ENCODE measurements around the gene AHCYL2.
"Not testable (repeated sequence)": the region's sequence is repeated elsewhere in the genome, so short reads cannot be mapped to it uniquely, and the experiment has no call there.

AHCYL2 gene

GRCh38 chr7:129387537-129387936 is 162.7 kb downstream of the AHCYL2 start:
- DNase-seq = no peak

- DNase-seq = no peak
Observed at GRCh38 chr7:129388333-129389098, 163.7 kb downstream of the AHCYL2 start.

DNA sequence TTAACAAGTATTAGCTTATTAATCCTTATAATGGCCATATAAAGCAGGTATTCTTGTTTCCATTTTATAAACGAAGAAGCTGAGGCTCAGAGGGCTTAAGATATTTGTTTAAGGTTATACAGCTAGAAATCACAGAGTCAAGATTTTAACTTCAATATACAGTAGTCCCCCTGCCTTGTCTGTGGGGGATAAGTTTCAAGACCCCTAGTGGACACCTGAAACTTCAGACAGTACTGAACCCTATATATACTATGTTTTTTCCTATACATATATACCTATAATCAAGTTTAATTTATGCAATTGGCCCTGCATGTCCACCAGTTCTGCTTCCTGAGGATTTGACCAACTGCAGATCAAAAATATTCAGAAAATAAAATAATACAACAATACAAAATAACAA is 165.0 kb downstream of the AHCYL2 start:
- DNase-seq = no peak

DNA sequence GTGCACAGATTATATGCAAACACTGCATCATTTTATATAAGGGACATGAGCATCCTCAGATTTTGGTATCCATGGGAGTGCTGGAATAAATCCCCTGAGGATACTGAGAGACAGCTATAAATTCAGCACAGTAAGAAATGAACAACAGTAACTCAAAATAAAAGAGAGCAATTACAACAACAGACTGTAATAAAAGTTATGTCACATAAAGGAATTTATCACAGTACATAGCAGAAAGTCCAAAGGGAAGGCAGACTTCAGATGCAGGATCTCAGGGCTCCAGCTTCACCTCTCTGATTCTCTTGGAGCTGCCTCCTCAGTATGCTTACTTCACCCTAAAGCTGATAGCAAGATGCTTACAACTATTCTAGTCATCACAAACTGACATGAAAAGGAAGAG is 165.5 kb downstream of the AHCYL2 start:
- no peak for DNase-seq

GRCh38 chr7:129391546-129392171 is 166.8 kb downstream of the AHCYL2 start:
- DNase-seq = no peak

DNA sequence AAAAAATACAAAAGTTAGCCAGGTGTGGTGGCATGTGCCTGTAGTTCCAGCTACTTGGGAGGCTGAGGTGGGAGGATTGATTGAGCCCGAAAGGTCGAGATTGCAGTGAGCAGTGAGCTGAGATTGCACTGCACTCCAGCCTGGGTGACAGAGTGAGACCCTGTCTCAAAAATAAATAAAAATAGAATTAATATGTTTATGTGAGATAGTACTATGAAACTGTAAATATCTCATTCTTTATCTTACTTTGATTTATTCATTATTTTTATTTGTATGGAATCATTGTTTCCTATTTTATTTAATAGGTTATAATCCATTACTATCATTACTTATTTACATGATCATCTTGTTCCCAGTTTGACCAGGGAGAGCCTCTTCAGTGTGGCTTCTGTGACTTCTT is 168.4 kb downstream of the AHCYL2 start:
- no peak for DNase-seq

DNA sequence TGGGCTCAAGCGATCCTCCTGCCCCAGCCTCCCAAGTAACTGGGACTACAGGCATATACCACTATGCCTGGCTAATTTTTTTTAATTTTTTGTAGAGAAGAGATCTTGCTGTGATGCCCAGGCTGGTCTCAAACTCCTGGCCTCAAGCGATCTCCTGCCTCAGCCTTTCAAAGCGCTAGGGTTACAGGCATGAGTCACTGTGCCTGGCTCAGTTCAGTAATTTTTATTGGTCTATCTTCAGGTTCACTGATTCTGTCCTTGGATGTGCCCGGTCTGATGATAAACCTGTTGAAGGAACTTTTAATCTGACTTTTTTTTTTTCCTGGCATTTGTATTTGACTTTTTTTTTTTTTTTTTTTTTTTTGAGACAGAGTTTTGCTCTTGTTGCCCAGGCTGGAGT is 169.3 kb downstream of the AHCYL2 start:
- DNase-seq = no peak

DNA sequence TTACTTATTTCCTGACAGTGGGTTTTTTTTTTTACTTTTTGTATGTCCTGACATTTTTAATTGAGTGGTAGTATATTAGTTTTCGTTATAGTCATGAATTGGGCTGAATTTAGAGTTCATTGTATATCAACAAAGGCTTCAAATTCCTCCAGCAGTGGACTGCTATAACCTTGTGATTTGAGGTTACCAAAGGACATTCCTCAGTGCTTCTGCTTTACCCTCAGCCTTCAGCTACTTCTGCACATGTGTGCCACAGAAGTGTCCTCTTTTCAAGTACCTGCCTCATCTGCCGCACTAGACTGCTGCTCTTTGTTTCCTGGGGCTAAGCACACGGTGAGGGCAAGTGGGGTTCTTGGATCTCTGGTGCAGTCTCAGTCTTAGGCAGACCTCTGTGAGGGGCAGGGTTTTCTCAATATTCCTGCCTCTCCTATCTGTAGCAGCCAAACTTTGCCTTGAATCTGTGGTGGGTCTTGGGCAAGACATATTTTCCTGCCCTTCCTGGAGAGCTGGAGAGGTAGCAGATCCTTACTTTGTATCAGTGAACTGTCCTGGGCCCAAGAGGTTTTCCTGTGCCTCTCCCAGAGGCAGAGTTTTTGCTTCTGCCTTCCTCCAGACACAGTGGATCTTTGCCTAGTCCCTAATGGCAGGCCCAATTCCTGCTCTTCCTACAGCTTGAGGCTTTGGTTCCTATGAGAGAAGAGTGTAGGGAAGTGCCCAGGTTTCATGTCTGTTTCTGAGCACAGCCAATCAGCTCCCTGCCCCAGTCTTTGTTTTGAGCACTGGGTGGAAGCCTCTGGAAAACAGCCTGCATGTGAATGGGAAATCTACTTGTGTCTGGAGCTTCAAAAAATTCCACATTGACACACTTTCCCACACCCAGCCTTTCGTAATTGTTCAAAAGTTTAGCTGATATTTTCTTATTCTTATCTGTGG is 170.4 kb downstream of the AHCYL2 start:
- DNase-seq = no peak

- DNase-seq = peak; percentile 8
Observed at GRCh38 chr7:129401228-129401966, 176.6 kb downstream of the AHCYL2 start.

GRCh38 chr7:129401967-129402860 is 177.4 kb downstream of the AHCYL2 start:
- peak; percentile 15 for DNase-seq

DNA sequence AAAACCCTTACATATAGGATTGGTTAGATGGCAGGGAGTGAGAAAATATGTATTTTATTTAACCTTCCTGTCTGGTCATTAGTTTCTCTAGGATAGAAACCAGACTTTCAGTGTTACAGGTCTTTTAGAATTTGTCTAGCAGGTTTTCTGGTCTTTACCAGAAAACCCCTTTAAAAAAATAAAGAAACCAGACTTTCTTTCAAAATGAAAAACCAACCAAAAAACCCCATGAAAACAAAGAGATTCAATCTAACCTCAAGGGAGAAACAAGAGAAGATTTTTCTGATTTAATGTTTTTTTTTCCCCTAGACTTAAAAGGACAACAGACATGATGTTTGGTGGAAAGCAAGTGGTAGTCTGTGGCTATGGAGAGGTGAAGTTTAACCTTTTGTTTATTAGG is 180.7 kb downstream of the AHCYL2 start:
- DNase-seq = no peak

DNA sequence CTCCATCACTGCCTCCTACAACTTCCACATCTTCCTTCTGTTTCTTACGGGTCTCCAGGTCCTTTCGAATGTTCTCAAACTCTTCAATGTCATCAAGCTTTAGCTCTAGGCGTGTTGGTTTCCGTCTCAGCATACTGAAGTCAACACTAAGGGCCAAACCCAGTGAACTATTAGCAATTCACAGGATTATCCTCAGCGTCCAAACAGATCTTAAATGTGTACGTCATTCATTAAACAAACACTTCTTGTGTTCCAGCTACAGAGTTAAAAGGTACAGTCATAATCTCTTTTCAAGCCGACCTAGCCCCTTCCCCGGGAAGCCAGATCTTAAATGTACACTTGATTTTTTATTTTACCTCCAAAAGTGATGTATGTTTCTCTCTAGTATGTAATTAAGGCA is 185.4 kb downstream of the AHCYL2 start:
- DNase-seq = not testable (repeated sequence)

GRCh38 chr7:129412501-129412900 is 187.7 kb downstream of the AHCYL2 start:
- DNase-seq = no peak

DNA sequence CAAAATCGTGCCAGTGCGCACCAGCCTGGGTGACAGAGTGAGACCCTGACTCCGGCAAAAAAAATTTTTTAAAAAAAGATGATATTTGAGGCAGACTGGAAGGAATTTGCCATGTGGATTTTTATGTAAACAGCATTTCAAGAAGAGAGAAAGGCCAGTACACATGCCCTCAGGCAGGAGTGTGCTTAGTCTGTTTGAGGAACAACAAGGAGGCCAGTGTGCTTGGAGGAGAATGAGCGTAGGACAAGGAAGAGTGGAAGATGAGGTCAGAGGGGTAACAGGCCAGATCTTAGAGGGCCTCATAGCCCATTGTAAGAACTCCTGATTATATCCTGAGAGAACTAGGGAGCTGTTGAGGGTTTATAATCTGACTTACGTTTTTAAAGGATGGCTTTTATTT is 192.2 kb downstream of the AHCYL2 start:
- DNase-seq = no peak

GRCh38 chr7:129421717-129422250 is 197.0 kb downstream of the AHCYL2 start:
- DNase-seq = no peak

DNA sequence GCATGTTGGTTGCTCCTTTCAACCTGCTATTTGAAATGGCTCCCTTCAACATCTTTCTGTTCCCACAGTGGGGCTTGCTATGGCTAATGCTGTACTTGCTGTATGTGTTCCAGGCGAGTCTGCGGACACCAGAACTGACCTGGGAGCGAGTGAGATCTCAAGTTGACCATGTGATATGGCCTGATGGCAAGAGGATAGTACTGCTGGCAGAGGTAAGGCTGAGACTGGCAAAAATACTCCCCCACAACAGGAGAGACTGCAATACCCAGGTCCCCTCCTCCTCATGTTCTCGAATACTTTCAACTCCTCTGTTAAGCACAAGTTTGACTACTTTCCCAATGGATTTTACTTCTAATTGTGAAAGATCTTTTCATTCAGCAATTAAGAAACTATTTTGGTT is 197.9 kb downstream of the AHCYL2 start:
- DNase-seq = no peak

DNA sequence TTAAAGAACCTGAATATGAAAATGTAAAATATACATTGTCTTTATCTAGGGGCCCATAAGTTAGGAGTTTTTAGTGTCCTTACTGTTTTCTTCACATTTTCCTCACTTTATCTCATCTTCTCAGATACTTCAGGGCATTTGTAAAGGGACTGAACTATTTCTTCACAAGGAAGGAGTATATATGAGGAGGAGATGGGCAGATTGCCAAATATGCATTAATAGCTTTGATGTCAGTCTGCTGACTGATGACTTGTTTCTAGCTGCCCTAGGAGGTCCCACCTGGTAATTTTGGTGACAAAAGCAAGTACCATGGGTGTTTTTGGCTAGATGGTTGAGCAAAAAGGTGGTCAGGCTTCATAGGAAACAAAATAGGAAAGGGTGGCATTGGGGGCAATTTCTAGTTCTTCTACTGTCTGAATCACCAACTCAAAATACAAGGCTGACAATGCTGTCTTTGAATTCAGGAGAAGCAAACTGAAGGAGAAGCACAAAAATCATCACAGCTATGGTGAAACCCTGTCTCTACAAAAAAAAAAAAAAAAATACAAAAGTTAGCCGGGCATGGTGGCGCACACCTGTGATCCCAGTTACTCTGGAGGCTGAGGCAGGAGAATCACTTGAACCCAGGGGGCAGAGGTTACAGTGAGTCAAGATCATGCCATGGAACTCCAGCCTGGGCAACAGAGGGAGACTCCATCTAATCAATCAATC is 199.0 kb downstream of the AHCYL2 start:
- DNase-seq = peak; percentile 22

- DNase-seq = no peak
Observed at GRCh38 chr7:129426482-129426881, 201.7 kb downstream of the AHCYL2 start.

- no peak for DNase-seq
Observed at GRCh38 chr7:129427526-129428045, 202.8 kb downstream of the AHCYL2 start.

GRCh38 chr7:129431911-129432643 is 207.2 kb downstream of the AHCYL2 start:
- no peak for DNase-seq

Measured in HCEC 1CT (cell line).